Measurements from ENCODE around the gene TATDN2. TPM values are rescaled to one million over a fixed set of nuclear protein-coding genes. Genes with fewer than 3 reads are reported as not detected.

The TATDN2 gene
- total RNA-seq, 1 donor from 2014 or later = 31.8 TPM

GRCh38 chr3:10311710-10312109 lies 63.5 kb downstream of the TATDN2 start:
- Mint-ChIP-seq H3K27me3 (ENCODE audit: low read depth) (no peaks in the 10 kb centered on the region), H3K4me1 (ENCODE audit: low read depth) (peaks cover 14% of the 10 kb centered on the region), H3K27ac (ENCODE audit: unreplicated experiment) (peak overlapping the region; percentile 32), H3K36me3 (ENCODE audit: low read depth) (peaks cover 52% of the 10 kb centered on the region), H3K9me3 (ENCODE audit: low read depth) (no peaks in the 10 kb centered on the region), H3K4me3 (ENCODE audit: unreplicated experiment) (no peak overlapping the region)
- no peak for TF ChIP-seq CTCF (IDR thresholded peaks at IDR 0.05)
- peak; percentile 68 for DNase-seq (ENCODE audit: low spot score)

DNA sequence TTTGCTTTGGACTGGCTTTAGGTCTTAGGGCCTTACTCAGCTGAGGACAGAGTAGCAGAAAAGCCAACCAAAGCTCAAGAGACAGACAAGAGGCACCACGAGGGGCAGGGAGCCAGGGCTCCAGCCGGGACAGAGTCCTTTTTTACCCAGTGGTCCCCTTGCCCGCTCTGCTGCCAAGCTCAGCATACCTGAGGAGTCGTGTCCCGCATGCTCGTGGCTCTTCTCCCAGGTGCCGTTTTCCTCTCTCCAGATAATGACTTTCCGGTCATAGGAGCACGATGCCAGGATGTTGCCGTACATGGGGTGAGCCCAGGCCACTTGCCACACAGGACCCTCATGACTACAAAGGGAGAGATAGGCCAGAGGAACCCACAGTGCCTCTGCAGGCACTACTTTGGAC lies 64.1 kb downstream of the TATDN2 start:
- H3K9me3 Mint-ChIP-seq (ENCODE audit: low read depth) = no peaks in the 10 kb centered on the region
- peak; percentile 70 for DNase-seq (ENCODE audit: low spot score)
- H3K4me1 Mint-ChIP-seq (ENCODE audit: low read depth) = peaks cover 14% of the 10 kb centered on the region
- H3K27ac Mint-ChIP-seq (ENCODE audit: unreplicated experiment) = no peak overlapping the region
- H3K4me3 Mint-ChIP-seq (ENCODE audit: unreplicated experiment) = no peak overlapping the region
- peaks cover 50% of the 10 kb centered on the region for H3K36me3 Mint-ChIP-seq (ENCODE audit: low read depth)
- no peak for TF ChIP-seq CTCF (IDR thresholded peaks at IDR 0.05)
- no peaks in the 10 kb centered on the region for H3K27me3 Mint-ChIP-seq (ENCODE audit: low read depth)

DNA sequence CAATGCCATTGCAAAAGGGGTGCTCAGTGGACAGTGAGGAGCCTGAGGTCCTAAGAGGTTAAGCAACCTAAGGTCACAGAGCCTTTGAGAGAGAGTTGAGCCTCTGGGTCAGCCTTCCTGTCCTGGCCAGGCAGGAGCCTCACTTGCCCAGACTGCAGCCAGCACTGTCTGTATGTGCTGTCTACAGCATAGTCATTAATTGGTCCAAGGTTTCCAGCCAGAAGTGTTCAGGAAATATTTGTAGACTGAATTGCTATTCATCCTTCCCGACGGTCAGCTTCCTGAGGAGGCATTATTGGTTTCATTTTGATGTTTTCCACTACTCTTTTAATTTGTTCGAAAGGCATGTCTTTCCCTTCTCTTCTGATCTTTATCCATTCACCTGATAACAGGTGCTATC lies 64.6 kb downstream of the TATDN2 start:
- Mint-ChIP-seq H3K4me3 (ENCODE audit: unreplicated experiment) (no peak overlapping the region), H3K36me3 (ENCODE audit: low read depth) (peaks cover 48% of the 10 kb centered on the region), H3K9me3 (ENCODE audit: low read depth) (no peaks in the 10 kb centered on the region), H3K27me3 (ENCODE audit: low read depth) (no peaks in the 10 kb centered on the region), H3K4me1 (ENCODE audit: low read depth) (peaks cover 17% of the 10 kb centered on the region), H3K27ac (ENCODE audit: unreplicated experiment) (no peak overlapping the region)
- no peak for TF ChIP-seq CTCF (IDR thresholded peaks at IDR 0.05)
- DNase-seq (ENCODE audit: low spot score) = no peak

DNA sequence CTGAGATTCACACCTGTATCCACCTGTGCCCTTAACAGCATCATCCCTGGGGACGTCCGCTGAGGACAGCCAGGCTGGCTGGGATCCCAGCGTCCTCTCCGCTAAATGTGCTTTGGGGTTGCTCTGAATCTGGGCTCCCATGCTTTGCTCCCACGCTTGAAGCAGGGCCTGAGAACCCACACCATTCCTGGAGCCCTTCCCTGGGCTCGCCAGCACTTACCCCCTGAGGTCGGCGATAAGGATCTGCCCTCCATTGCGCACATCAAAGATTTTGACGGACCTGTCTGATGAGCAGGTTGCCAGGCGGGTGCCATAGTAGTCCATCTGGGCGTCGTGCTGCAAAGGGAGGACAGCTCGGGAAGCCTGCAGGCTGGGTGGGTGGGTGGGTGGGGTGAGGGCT lies 66.8 kb downstream of the TATDN2 start:
- Mint-ChIP-seq H3K36me3 (ENCODE audit: low read depth) (peaks cover 37% of the 10 kb centered on the region), H3K27me3 (ENCODE audit: low read depth) (no peaks in the 10 kb centered on the region), H3K27ac (ENCODE audit: unreplicated experiment) (no peak overlapping the region), H3K4me1 (ENCODE audit: low read depth) (peaks cover 30% of the 10 kb centered on the region), H3K9me3 (ENCODE audit: low read depth) (no peaks in the 10 kb centered on the region), H3K4me3 (ENCODE audit: unreplicated experiment) (no peak overlapping the region)
- TF ChIP-seq CTCF (IDR thresholded peaks at IDR 0.05) = no peak
- peak; percentile 61 for DNase-seq (ENCODE audit: low spot score)

DNA sequence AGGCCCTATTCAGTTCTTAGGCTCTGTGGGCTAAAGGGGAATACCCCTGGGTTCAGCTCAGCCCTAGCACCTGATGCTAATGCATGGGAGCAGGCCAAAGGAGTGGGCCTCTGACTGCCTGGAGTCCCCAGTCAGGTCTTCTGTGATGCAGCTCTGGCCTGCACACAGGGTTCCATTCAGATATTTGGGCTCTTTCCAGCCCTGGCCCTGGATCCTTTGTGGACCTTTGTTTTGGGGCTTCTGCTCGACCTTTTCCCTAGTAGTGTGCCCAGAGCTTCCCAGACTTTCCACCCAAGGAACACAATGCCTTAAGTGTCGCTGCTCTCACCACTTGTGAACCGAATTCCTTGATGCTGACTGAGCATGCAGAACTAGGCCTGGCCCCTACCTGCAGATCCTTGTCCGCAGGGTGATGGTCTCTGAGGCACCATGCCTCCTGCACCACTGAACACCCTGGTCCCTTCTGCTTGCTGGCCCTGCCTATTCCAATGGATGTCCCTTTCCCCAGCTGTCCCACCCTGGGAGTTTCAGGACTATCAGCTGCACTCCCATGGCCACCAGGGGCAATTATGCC lies 67.6 kb downstream of the TATDN2 start:
- TF ChIP-seq CTCF (IDR thresholded peaks at IDR 0.05) = no peak
- H3K4me1 Mint-ChIP-seq (ENCODE audit: low read depth) = peaks cover 24% of the 10 kb centered on the region
- no peaks in the 10 kb centered on the region for H3K27me3 Mint-ChIP-seq (ENCODE audit: low read depth)
- H3K27ac Mint-ChIP-seq (ENCODE audit: unreplicated experiment) = no peak overlapping the region
- peaks cover 34% of the 10 kb centered on the region for H3K36me3 Mint-ChIP-seq (ENCODE audit: low read depth)
- H3K9me3 Mint-ChIP-seq (ENCODE audit: low read depth) = no peaks in the 10 kb centered on the region
- no peak overlapping the region for H3K4me3 Mint-ChIP-seq (ENCODE audit: unreplicated experiment)
- DNase-seq (ENCODE audit: low spot score) = peak; percentile 22

Data from chondrocyte (in vitro differentiated cells).